NOMO-1 treated with dmso at 0.1 percent for 144 hours (cell line): ENCODE data around the gene TEPSIN.

Source experiments
- DNase-seq: peaks from one replicate; lab custom pipeline; 2025; ENCODE audit not compliant: unreplicated experiment; lab: John Stamatoyannopoulos, UW

TEPSIN gene

GRCh38 chr17:81251094-81251708, 12.3 kb upstream of the TEPSIN start:
- no peak for DNase-seq

- no peak for DNase-seq
Observed at GRCh38 chr17:81250286-81251093, 11.6 kb upstream of the TEPSIN start.

GRCh38 chr17:81249223-81250040, 10.6 kb upstream of the TEPSIN start:
- no peak for DNase-seq

- DNase-seq: no peak
Observed at GRCh38 chr17:81248649-81249048, 9.8 kb upstream of the TEPSIN start.

- DNase-seq: no peak
Observed at GRCh38 chr17:81247339-81247990, 8.6 kb upstream of the TEPSIN start.

GRCh38 chr17:81246679-81247338, 8.0 kb upstream of the TEPSIN start:
- no peak for DNase-seq

- no peak for DNase-seq
Observed at GRCh38 chr17:81246343-81246670, 7.5 kb upstream of the TEPSIN start.

- DNase-seq: no peak
Observed at GRCh38 chr17:81245665-81246342, 6.9 kb upstream of the TEPSIN start.

GRCh38 chr17:81245024-81245664, 6.3 kb upstream of the TEPSIN start:
- no peak for DNase-seq

- DNase-seq: no peak
Observed at GRCh38 chr17:81244358-81245023, 5.6 kb upstream of the TEPSIN start.

GRCh38 chr17:81243333-81243664, 4.4 kb upstream of the TEPSIN start:
- DNase-seq: no peak

GRCh38 chr17:81242421-81243332, 3.8 kb upstream of the TEPSIN start:
- no peak for DNase-seq

GRCh38 chr17:81241648-81242420, 3.0 kb upstream of the TEPSIN start:
- DNase-seq: peak; percentile 46

- DNase-seq: no peak
Observed at GRCh38 chr17:81241203-81241602, 2.3 kb upstream of the TEPSIN start.

GRCh38 chr17:81240761-81241160, 1.9 kb upstream of the TEPSIN start:
- no peak for DNase-seq

GRCh38 chr17:81239714-81240555, 1.1 kb upstream of the TEPSIN start:
- peak; percentile 24 for DNase-seq

- no peak for DNase-seq
Observed at GRCh38 chr17:81238490-81238814, 403 bp downstream of the TEPSIN start.
